ENCODE data around the gene BNIP5.

DNA sequence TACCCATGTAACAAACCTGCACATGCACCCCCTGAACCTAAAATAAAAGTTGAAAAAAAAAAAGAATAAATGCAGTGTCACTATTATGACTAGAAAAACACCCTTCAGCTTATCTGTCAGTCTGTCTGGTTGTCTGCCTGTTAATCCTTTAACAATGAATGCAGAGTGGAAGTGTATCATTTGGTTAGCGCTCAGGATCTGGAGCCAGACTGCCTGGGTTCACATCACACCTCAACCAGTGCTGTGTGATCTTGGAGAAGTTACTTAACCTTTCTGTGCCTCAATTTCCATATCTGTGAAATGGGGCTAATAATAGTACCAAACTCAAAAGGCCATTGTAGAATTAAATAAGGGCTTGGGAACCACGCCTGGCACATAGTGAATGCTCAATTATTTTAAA, 34.0 kb upstream of the BNIP5 start:
- TF ChIP-seq, protein P1, sequence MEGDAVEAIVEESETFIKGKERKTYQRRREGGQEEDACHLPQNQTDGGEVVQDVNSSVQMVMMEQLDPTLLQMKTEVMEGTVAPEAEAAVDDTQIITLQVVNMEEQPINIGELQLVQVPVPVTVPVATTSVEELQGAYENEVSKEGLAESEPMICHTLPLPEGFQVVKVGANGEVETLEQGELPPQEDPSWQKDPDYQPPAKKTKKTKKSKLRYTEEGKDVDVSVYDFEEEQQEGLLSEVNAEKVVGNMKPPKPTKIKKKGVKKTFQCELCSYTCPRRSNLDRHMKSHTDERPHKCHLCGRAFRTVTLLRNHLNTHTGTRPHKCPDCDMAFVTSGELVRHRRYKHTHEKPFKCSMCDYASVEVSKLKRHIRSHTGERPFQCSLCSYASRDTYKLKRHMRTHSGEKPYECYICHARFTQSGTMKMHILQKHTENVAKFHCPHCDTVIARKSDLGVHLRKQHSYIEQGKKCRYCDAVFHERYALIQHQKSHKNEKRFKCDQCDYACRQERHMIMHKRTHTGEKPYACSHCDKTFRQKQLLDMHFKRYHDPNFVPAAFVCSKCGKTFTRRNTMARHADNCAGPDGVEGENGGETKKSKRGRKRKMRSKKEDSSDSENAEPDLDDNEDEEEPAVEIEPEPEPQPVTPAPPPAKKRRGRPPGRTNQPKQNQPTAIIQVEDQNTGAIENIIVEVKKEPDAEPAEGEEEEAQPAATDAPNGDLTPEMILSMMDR (IDR thresholded peaks at IDR 0.05) = no peak
- TF ChIP-seq POLR2A (IDR thresholded peaks at IDR 0.05) = no peak
